ENCODE results near the gene ZFYVE28. TPM values are rescaled to one million over a fixed set of nuclear protein-coding genes. Genes with fewer than 3 reads are reported as not detected.

The ZFYVE28 gene
- total RNA-seq, 2 experiments from 2014 or later, result 6.1 to 6.3 TPM

GRCh38 chr4:2457481-2458295, 39.2 kb upstream of the ZFYVE28 start:
- DNase-seq (no peak), ATAC-seq (no peak)
- Mint-ChIP-seq H3K36me3 (ENCODE audit: low read depth) (no peaks in the 10 kb centered on the region), H3K4me1 (ENCODE audit: low read depth) (peaks cover 2% of the 10 kb centered on the region), H3K27ac (no peak overlapping the region), H3K4me3 (no peak overlapping the region), H3K9me3 (ENCODE audit: insufficient read depth) (no peaks in the 10 kb centered on the region), H3K27me3 (ENCODE audit: low read depth) (peaks cover 11% of the 10 kb centered on the region)
- CTCF ChIA-PET, result interaction anchor here (2.5 kb wide), 1 partner anchor 16 kb away, joined by 5 read pairs; no protein-coding TSS in a partner anchor
- POLR2A ChIA-PET, result no interaction called here

GRCh38 chr4:2451821-2452785, 33.7 kb upstream of the ZFYVE28 start:
- POLR2A ChIA-PET, result no interaction called here
- H3K27me3 Mint-ChIP-seq (ENCODE audit: low read depth), result no peaks in the 10 kb centered on the region
- CTCF ChIA-PET, result interaction anchor here (0.6 to 1.0 kb wide), 2 partner anchors 10 to 138 kb away, joined by 3 to 6 read pairs; no protein-coding TSS in a partner anchor
- no peaks in the 10 kb centered on the region for H3K9me3 Mint-ChIP-seq (ENCODE audit: insufficient read depth)
- H3K27ac Mint-ChIP-seq, result no peak overlapping the region
- DNase-seq (no peak), ATAC-seq (no peak)
- no peaks in the 10 kb centered on the region for H3K36me3 Mint-ChIP-seq (ENCODE audit: low read depth)
- no peak overlapping the region for H3K4me3 Mint-ChIP-seq
- no peaks in the 10 kb centered on the region for H3K4me1 Mint-ChIP-seq (ENCODE audit: low read depth)

GRCh38 chr4:2451036-2451520, 32.6 kb upstream of the ZFYVE28 start:
- H3K27me3 Mint-ChIP-seq (ENCODE audit: low read depth), result no peaks in the 10 kb centered on the region
- ATAC-seq, result no peak

GRCh38 chr4:2450394-2451035, 32.1 kb upstream of the ZFYVE28 start:
- Mint-ChIP-seq H3K36me3 (ENCODE audit: low read depth) (no peaks in the 10 kb centered on the region), H3K9me3 (ENCODE audit: insufficient read depth) (no peaks in the 10 kb centered on the region), H3K4me1 (ENCODE audit: low read depth) (no peaks in the 10 kb centered on the region), H3K27me3 (ENCODE audit: low read depth) (no peaks in the 10 kb centered on the region), H3K4me3 (no peak overlapping the region), H3K27ac (no peak overlapping the region)
- ChIA-PET CTCF (interaction anchor here (1.0 to 1.2 kb wide), 2 partner anchors 9 kb away, joined by 3 to 6 read pairs; no protein-coding TSS in a partner anchor), POLR2A (no interaction called here)
- DNase-seq (no peak), ATAC-seq (no peak)

More at GRCh38 chr4:2451036-2451520, 32.6 kb upstream of the ZFYVE28 start:
- Mint-ChIP-seq H3K4me3 (no peak overlapping the region), H3K27ac (no peak overlapping the region), H3K9me3 (ENCODE audit: insufficient read depth) (no peaks in the 10 kb centered on the region), H3K36me3 (ENCODE audit: low read depth) (no peaks in the 10 kb centered on the region), H3K4me1 (ENCODE audit: low read depth) (no peaks in the 10 kb centered on the region)
- ChIA-PET CTCF (interaction anchor here (1.0 kb wide), 1 partner anchor 9 kb away, joined by 6 read pairs; no protein-coding TSS in a partner anchor), POLR2A (no interaction called here)
- DNase-seq, result no peak

- DNase-seq (no peak), ATAC-seq (no peak)
- no peaks in the 10 kb centered on the region for H3K9me3 Mint-ChIP-seq (ENCODE audit: insufficient read depth)
- no peaks in the 10 kb centered on the region for H3K4me1 Mint-ChIP-seq (ENCODE audit: low read depth)
- H3K36me3 Mint-ChIP-seq (ENCODE audit: low read depth), result no peaks in the 10 kb centered on the region
- no peaks in the 10 kb centered on the region for H3K27me3 Mint-ChIP-seq (ENCODE audit: low read depth)
- no peak overlapping the region for H3K4me3 Mint-ChIP-seq
- POLR2A ChIA-PET, result no interaction called here
- no peak overlapping the region for H3K27ac Mint-ChIP-seq
- CTCF ChIA-PET, result interaction anchor here (1.2 kb wide), 1 partner anchor 8 kb away, joined by 3 read pairs; no protein-coding TSS in a partner anchor
Observed at GRCh38 chr4:2449511-2450392, 31.3 kb upstream of the ZFYVE28 start.

GRCh38 chr4:2449051-2449450, 30.6 kb upstream of the ZFYVE28 start:
- ChIA-PET POLR2A (no interaction called here), CTCF (no interaction called here)
- Mint-ChIP-seq H3K4me3 (no peak overlapping the region), H3K27ac (no peak overlapping the region), H3K27me3 (ENCODE audit: low read depth) (no peaks in the 10 kb centered on the region), H3K9me3 (ENCODE audit: insufficient read depth) (no peaks in the 10 kb centered on the region), H3K4me1 (ENCODE audit: low read depth) (no peaks in the 10 kb centered on the region), H3K36me3 (ENCODE audit: low read depth) (no peaks in the 10 kb centered on the region)
- DNase-seq, result no peak
- ATAC-seq, result no peak

GRCh38 chr4:2448589-2448988, 30.1 kb upstream of the ZFYVE28 start:
- DNase-seq (no peak), ATAC-seq (no peak)
- ChIA-PET POLR2A (no interaction called here), CTCF (no interaction called here)
- no peaks in the 10 kb centered on the region for H3K36me3 Mint-ChIP-seq (ENCODE audit: low read depth)
- H3K27ac Mint-ChIP-seq, result no peak overlapping the region
- H3K9me3 Mint-ChIP-seq (ENCODE audit: insufficient read depth), result no peaks in the 10 kb centered on the region
- no peak overlapping the region for H3K4me3 Mint-ChIP-seq
- H3K4me1 Mint-ChIP-seq (ENCODE audit: low read depth), result no peaks in the 10 kb centered on the region
- no peaks in the 10 kb centered on the region for H3K27me3 Mint-ChIP-seq (ENCODE audit: low read depth)

GRCh38 chr4:2446656-2447564, 28.5 kb upstream of the ZFYVE28 start:
- no peak for DNase-seq
- Mint-ChIP-seq H3K27ac (no peak overlapping the region), H3K36me3 (ENCODE audit: low read depth) (no peaks in the 10 kb centered on the region), H3K9me3 (ENCODE audit: insufficient read depth) (no peaks in the 10 kb centered on the region), H3K4me3 (no peak overlapping the region), H3K4me1 (ENCODE audit: low read depth) (no peaks in the 10 kb centered on the region), H3K27me3 (ENCODE audit: low read depth) (no peaks in the 10 kb centered on the region)
- ChIA-PET POLR2A (no interaction called here), CTCF (no interaction called here)
- no peak for ATAC-seq

- ChIA-PET CTCF (interaction anchor here (1.9 kb wide), 1 partner anchor 225 kb away, joined by 5 read pairs; no protein-coding TSS in a partner anchor), POLR2A (no interaction called here)
- no peak for DNase-seq
- no peak overlapping the region for H3K4me3 Mint-ChIP-seq
- H3K27ac Mint-ChIP-seq, result no peak overlapping the region
- peaks cover 5% of the 10 kb centered on the region for H3K4me1 Mint-ChIP-seq (ENCODE audit: low read depth)
- ATAC-seq, result no peak
- no peaks in the 10 kb centered on the region for H3K9me3 Mint-ChIP-seq (ENCODE audit: insufficient read depth)
- no peaks in the 10 kb centered on the region for H3K36me3 Mint-ChIP-seq (ENCODE audit: low read depth)
- H3K27me3 Mint-ChIP-seq (ENCODE audit: low read depth), result no peaks in the 10 kb centered on the region
Observed at GRCh38 chr4:2445571-2445970, 27.1 kb upstream of the ZFYVE28 start.

- no peaks in the 10 kb centered on the region for H3K36me3 Mint-ChIP-seq (ENCODE audit: low read depth)
- POLR2A ChIA-PET, result no interaction called here
Observed at GRCh38 chr4:2445130-2445529, 26.7 kb upstream of the ZFYVE28 start.

More at GRCh38 chr4:2445130-2445529, 26.7 kb upstream of the ZFYVE28 start:
- ATAC-seq (no peak), DNase-seq (no peak)
- no peak overlapping the region for H3K4me3 Mint-ChIP-seq
- no peak overlapping the region for H3K27ac Mint-ChIP-seq
- no peaks in the 10 kb centered on the region for H3K27me3 Mint-ChIP-seq (ENCODE audit: low read depth)
- H3K9me3 Mint-ChIP-seq (ENCODE audit: insufficient read depth), result no peaks in the 10 kb centered on the region
- CTCF ChIA-PET, result interaction anchor here (1.9 kb wide), 1 partner anchor 225 kb away, joined by 5 read pairs; no protein-coding TSS in a partner anchor
- peaks cover 5% of the 10 kb centered on the region for H3K4me1 Mint-ChIP-seq (ENCODE audit: low read depth)

Measured in activated CD8-positive, alpha-beta T cell treated with anti-CD3 and anti-CD28 coated beads, Interleukin-2, amount 10 ng/mL, durations not matched to agents 7 days and 5 days (primary cell).